ENCODE data around the gene F2RL3. TPM values are rescaled to one million over a fixed set of nuclear protein-coding genes. Genes with fewer than 3 reads are reported as not detected.

Gene F2RL3
- total and polyA plus RNA-seq, 5 donors: 0.91 to 3.6 (median 1.2) TPM

GRCh38 chr19:16904599-16904998 lies 15.8 kb downstream of the F2RL3 start:
- no peak overlapping the region for H3K27ac ChIP-seq (ENCODE audit: low read length)
- intact Hi-C loops (cut with DNase I): loop anchor here in 2 of 4 donors (5.0 to 10.0 kb wide), 2 partner anchors 130 to 132 kb away; no protein-coding TSS in a partner anchor
- no peak for ATAC-seq
- H3K27me3 ChIP-seq (ENCODE audit: control insufficient read depth, insufficient read depth): no peaks in the 10 kb centered on the region
- H3K9me3 ChIP-seq (ENCODE audit: control insufficient read depth, low read length): no peaks in the 10 kb centered on the region
- no peak overlapping the region for H3K4me3 ChIP-seq (ENCODE audit: low read length)
- no peaks in the 10 kb centered on the region for H3K4me1 ChIP-seq (ENCODE audit: control insufficient read depth, insufficient read depth, low read length)
- DNase-seq: no peak
- 67% methylated on average over 5 of the region's 5 CpGs for WGBS

- WGBS: 85% methylated on average over 12 of the region's 12 CpGs
- intact Hi-C loops (cut with DNase I): loop anchor here in 1 of 4 donors (10.0 kb wide), 1 partner anchor 134 kb away; no protein-coding TSS in a partner anchor
- no peak for ATAC-seq
Observed at GRCh38 chr19:16908759-16909158, 20.0 kb downstream of the F2RL3 start.

DNA sequence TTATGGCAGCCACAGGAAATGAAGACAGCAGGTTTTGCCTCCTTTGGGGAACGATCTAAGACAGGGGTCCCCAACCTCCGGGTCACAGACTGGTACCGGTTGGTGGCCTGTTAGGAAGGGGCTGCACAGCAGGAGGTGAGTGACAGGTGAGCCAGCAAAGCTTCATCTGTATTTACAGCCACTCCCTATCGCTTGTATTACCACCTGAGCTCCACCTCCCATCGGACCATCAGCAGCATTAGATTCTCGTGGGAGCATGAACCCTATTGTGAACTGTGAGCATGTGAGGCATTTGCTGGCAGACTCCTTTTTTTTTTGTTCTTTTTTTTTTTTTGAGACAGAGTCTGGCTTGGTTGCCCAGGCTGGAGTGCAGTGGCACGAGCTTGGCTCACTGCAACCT lies 22.2 kb downstream of the F2RL3 start:
- no peak for ATAC-seq
- Histone ChIP-seq H3K9me3 (ENCODE audit: control insufficient read depth, low read length) (peaks cover 4% of the 10 kb centered on the region), H3K27ac (ENCODE audit: low read length) (no peak overlapping the region), H3K4me3 (ENCODE audit: low read length) (no peak overlapping the region), H3K27me3 (ENCODE audit: control insufficient read depth, insufficient read depth) (no peaks in the 10 kb centered on the region), H3K4me1 (ENCODE audit: control insufficient read depth, insufficient read depth, low read length) (no peaks in the 10 kb centered on the region)
- intact Hi-C loops (cut with DNase I): no loop called here
- DNase-seq: peak in 1 of 3 donors; percentile 9
- 89% methylated on average over 7 of the region's 7 CpGs for WGBS

More at GRCh38 chr19:16908759-16909158, 20.0 kb downstream of the F2RL3 start:
- peak in 1 of 3 donors; percentile 22 for DNase-seq
- no peaks in the 10 kb centered on the region for H3K27me3 ChIP-seq (ENCODE audit: control insufficient read depth, insufficient read depth)
- no peak overlapping the region for H3K4me3 ChIP-seq (ENCODE audit: low read length)
- H3K9me3 ChIP-seq (ENCODE audit: control insufficient read depth, low read length): peaks cover 4% of the 10 kb centered on the region
- H3K27ac ChIP-seq (ENCODE audit: low read length): no peak overlapping the region
- H3K4me1 ChIP-seq (ENCODE audit: control insufficient read depth, insufficient read depth, low read length): no peaks in the 10 kb centered on the region

DNA sequence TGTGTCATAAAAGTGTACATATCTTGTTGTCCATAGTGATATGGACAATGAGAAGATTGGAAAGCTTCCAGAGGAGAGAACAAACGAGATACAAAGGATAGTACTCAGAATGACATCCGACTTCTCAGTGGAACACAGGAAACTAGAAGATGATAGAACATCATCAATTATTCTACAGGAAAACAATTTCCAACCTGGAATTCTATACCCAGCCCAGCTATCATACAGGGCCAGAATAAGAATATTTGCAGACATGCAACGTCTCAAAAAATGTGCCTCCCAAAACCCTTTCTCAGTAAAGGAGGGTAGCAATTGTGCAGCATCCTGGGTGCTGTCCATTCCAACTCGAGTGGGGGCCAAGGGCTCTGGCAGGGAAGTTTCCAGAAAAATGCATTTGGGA lies 24.0 kb downstream of the F2RL3 start:
- Histone ChIP-seq H3K27ac (ENCODE audit: low read length) (no peak overlapping the region), H3K9me3 (ENCODE audit: control insufficient read depth, low read length) (peaks cover 4% of the 10 kb centered on the region), H3K4me3 (ENCODE audit: low read length) (no peak overlapping the region), H3K27me3 (ENCODE audit: control insufficient read depth, insufficient read depth) (no peaks in the 10 kb centered on the region), H3K4me1 (ENCODE audit: control insufficient read depth, insufficient read depth, low read length) (no peaks in the 10 kb centered on the region)
- no peak for ATAC-seq
- DNase-seq: no peak
- 74% methylated on average over 4 of the region's 4 CpGs for WGBS
- intact Hi-C loops (cut with DNase I): no loop called here

DNA sequence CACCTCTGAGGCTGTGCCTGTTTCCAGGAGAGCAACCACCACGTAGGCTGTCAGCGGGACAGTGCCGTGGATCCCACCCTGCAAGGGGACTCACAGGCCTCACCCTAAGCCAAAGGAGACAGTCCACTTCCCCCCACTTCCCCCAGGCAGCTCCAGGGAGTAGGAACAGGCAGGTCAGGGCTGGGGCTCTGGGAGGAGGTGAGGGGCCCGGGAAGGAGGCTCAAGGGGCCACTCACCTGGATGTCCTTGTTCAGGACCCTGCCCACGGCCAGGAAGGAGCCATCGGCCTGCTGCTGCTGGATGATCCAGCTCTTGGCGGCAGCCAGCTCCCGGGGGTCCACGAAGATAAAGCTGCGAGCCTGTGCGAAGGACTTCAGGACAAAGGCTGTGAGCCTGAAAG lies 25.6 kb downstream of the F2RL3 start:
- no peaks in the 10 kb centered on the region for H3K27me3 ChIP-seq (ENCODE audit: control insufficient read depth, insufficient read depth)
- DNase-seq: peak in 1 of 3 donors; percentile 3
- 80% methylated on average over 11 of the region's 11 CpGs for WGBS
- ATAC-seq: no peak
- intact Hi-C loops (cut with DNase I): no loop called here
- no peak overlapping the region for H3K27ac ChIP-seq (ENCODE audit: low read length)
- H3K9me3 ChIP-seq (ENCODE audit: control insufficient read depth, low read length): peaks cover 4% of the 10 kb centered on the region
- H3K4me1 ChIP-seq (ENCODE audit: control insufficient read depth, insufficient read depth, low read length): no peaks in the 10 kb centered on the region
- H3K4me3 ChIP-seq (ENCODE audit: low read length): no peak overlapping the region

DNA sequence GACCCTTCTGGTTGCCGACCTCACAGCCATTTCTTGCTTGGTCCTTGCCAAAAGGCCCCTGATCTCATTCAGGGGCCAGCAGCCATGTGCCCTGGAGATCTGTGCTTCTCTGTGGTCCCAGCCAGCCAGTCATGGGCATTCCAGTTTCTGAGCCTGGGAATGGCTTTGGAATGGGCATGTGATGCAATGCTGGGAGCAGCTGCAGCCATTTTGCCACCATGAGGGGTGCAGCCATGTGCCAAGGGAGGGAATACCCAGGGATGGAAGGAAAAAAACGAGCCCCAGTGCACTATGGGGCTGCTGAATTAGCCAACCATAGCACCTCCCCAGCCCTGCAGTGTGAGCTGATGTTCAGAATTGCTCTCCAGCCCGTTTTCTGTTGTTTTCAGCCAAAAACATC lies 26.3 kb downstream of the F2RL3 start:
- WGBS: 76% methylated on average over 3 of the region's 3 CpGs
- H3K4me3 ChIP-seq (ENCODE audit: low read length): no peak overlapping the region
- DNase-seq (no peak), ATAC-seq (no peak)
- peaks cover 6% of the 10 kb centered on the region for H3K9me3 ChIP-seq (ENCODE audit: control insufficient read depth, low read length)
- no peak overlapping the region for H3K27ac ChIP-seq (ENCODE audit: low read length)
- H3K4me1 ChIP-seq (ENCODE audit: control insufficient read depth, insufficient read depth, low read length): no peaks in the 10 kb centered on the region
- intact Hi-C loops (cut with DNase I): no loop called here
- H3K27me3 ChIP-seq (ENCODE audit: control insufficient read depth, insufficient read depth): no peaks in the 10 kb centered on the region

GRCh38 chr19:16915734-16916133 lies 26.9 kb downstream of the F2RL3 start:
- Histone ChIP-seq H3K4me3 (ENCODE audit: low read length) (no peak overlapping the region), H3K27ac (ENCODE audit: low read length) (no peak overlapping the region), H3K27me3 (ENCODE audit: control insufficient read depth, insufficient read depth) (no peaks in the 10 kb centered on the region), H3K4me1 (ENCODE audit: control insufficient read depth, insufficient read depth, low read length) (no peaks in the 10 kb centered on the region), H3K9me3 (ENCODE audit: control insufficient read depth, low read length) (peaks cover 6% of the 10 kb centered on the region)
- DNase-seq (no peak), ATAC-seq (no peak)
- intact Hi-C loops (cut with DNase I): no loop called here
- WGBS: 57% methylated on average over 3 of the region's 3 CpGs

DNA sequence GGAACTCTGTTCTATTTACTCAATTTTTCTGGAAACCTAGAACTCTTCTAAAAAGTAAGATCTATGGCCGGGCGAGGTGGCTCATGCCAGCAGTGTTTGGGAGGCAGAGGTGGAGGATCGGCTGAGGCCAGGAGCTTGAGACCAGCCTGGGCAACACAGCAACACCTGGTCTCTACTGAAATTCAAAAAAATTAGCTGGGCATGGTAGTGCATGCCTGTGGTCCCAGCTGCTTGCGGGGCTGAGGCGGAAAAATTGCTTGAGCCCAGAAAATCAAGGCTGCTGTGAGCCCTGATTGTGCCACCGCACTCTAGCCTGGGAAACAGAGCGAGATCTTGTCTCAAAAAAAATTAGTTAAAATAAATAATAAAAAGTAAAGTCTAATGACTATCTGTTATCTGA lies 28.6 kb downstream of the F2RL3 start:
- Histone ChIP-seq H3K27ac (ENCODE audit: low read length) (no peak overlapping the region), H3K4me3 (ENCODE audit: low read length) (no peak overlapping the region), H3K27me3 (ENCODE audit: control insufficient read depth, insufficient read depth) (no peaks in the 10 kb centered on the region), H3K9me3 (ENCODE audit: control insufficient read depth, low read length) (peaks cover 6% of the 10 kb centered on the region), H3K4me1 (ENCODE audit: control insufficient read depth, insufficient read depth, low read length) (no peaks in the 10 kb centered on the region)
- intact Hi-C loops (cut with DNase I): no loop called here
- ATAC-seq (no peak), DNase-seq (no peak)
- 82% methylated on average over 7 of the region's 7 CpGs for WGBS

DNA sequence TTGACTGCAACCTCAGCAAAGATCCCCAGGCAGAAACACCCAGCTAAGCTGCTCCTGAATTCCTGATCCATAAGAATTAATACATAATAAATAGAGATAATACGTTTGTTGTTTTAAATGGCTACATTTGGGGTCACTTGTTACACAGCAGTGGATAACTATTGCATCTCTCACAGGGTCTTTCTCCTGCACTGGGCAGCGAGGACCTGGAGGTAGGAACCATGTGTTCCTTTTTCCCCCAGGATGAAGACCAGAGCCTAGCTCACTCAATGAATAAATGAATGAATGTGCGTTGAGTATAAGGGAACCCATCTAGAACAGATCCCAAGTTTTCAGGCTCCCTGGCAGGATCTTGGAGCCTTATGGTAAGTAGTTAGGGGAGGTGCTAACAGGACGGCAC lies 30.7 kb downstream of the F2RL3 start:
- intact Hi-C loops (cut with DNase I): no loop called here
- H3K27ac ChIP-seq (ENCODE audit: low read length): no peak overlapping the region
- ATAC-seq (no peak), DNase-seq (no peak)
- H3K9me3 ChIP-seq (ENCODE audit: control insufficient read depth, low read length): peaks cover 2% of the 10 kb centered on the region
- H3K27me3 ChIP-seq (ENCODE audit: control insufficient read depth, insufficient read depth): no peaks in the 10 kb centered on the region
- WGBS: 82% methylated on average over 4 of the region's 4 CpGs
- H3K4me3 ChIP-seq (ENCODE audit: low read length): no peak overlapping the region
- no peaks in the 10 kb centered on the region for H3K4me1 ChIP-seq (ENCODE audit: control insufficient read depth, insufficient read depth, low read length)

- no peaks in the 10 kb centered on the region for H3K27me3 ChIP-seq (ENCODE audit: control insufficient read depth, insufficient read depth)
- H3K4me3 ChIP-seq (ENCODE audit: low read length): no peak overlapping the region
- 65% methylated on average over 12 of the region's 12 CpGs for WGBS
- peak in 2 of 3 donors; percentile 51 to 64 for DNase-seq
- no peak overlapping the region for H3K27ac ChIP-seq (ENCODE audit: low read length)
- peak in 1 of 2 donors; percentile 48 for ATAC-seq
- peaks cover 2% of the 10 kb centered on the region for H3K9me3 ChIP-seq (ENCODE audit: control insufficient read depth, low read length)
- H3K4me1 ChIP-seq (ENCODE audit: control insufficient read depth, insufficient read depth, low read length): no peaks in the 10 kb centered on the region
- intact Hi-C loops (cut with DNase I): no loop called here
Observed at GRCh38 chr19:16920816-16921529, 32.2 kb downstream of the F2RL3 start.

DNA sequence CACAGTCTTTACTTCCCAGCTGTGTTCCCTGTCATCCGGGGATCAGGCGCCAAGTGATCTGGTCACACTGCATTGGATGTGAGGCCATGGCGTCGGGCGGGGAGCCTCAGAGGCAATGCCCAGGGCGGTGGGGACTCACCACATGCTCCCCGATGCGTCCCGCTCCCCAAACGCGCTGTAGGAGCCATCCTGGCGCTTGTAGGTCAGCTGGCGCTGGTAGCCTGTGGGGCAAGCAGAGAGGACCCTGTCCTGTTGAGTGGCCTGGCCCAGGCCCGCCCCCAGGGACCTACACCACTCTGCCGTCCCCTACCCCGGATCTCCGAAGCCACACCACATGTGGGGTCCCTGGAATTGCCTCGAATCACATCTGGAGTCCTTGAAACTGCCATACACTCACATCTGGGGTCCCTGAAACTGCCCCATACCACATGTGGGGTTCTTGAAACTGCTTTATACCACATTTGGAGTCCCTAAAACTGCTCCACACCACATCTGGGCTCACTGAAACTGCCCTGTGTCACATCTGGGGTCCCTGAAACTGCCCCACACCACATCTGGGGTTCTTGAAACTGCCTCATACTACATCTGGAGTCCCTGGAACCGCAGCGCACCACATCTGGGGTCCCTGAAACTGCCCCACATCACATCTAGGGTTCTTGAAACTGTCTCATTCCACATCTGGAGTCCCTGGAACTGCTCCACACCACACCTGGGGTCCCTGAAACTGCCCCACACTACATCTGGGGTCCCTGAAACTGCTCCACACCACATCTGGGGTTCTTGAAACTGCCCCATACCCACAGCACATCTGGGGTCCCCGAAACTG lies 33.2 kb downstream of the F2RL3 start:
- DNase-seq: no peak
- WGBS: 91% methylated on average over 21 of the region's 21 CpGs
- no peak overlapping the region for H3K27ac ChIP-seq (ENCODE audit: low read length)
- H3K4me1 ChIP-seq (ENCODE audit: control insufficient read depth, insufficient read depth, low read length): no peaks in the 10 kb centered on the region
- intact Hi-C loops (cut with DNase I): no loop called here
- ATAC-seq: no peak
- H3K4me3 ChIP-seq (ENCODE audit: low read length): no peak overlapping the region
- no peaks in the 10 kb centered on the region for H3K27me3 ChIP-seq (ENCODE audit: control insufficient read depth, insufficient read depth)
- peaks cover 2% of the 10 kb centered on the region for H3K9me3 ChIP-seq (ENCODE audit: control insufficient read depth, low read length)

Measured in right cardiac atrium (tissue), 5 donors.